GM18526 (cell line): ENCODE data around the gene RICTOR.

Experiments
- POLR2A ChIP-seq: IDR thresholded peaks from 3 replicates; pipeline ENCODE4 v1.6.1; 2011; ENCODE audit not compliant: insufficient read length; ENCODE audit errors: extremely low read depth

Gene RICTOR

DNA sequence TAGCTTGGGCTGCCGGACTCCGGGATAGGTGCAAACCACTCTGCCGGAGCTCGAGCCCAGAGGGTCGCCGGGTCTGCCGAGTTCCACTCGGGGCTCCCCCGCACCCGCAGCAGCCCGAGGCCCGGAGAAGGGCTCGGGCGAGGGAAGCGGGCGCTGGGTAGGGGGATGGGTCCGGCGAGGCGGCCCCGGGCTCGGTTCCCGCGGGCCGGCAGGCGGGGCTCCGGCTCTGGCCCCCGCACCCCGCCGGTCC, 507 bp downstream of the RICTOR start:
- no peak for TF ChIP-seq POLR2A

DNA sequence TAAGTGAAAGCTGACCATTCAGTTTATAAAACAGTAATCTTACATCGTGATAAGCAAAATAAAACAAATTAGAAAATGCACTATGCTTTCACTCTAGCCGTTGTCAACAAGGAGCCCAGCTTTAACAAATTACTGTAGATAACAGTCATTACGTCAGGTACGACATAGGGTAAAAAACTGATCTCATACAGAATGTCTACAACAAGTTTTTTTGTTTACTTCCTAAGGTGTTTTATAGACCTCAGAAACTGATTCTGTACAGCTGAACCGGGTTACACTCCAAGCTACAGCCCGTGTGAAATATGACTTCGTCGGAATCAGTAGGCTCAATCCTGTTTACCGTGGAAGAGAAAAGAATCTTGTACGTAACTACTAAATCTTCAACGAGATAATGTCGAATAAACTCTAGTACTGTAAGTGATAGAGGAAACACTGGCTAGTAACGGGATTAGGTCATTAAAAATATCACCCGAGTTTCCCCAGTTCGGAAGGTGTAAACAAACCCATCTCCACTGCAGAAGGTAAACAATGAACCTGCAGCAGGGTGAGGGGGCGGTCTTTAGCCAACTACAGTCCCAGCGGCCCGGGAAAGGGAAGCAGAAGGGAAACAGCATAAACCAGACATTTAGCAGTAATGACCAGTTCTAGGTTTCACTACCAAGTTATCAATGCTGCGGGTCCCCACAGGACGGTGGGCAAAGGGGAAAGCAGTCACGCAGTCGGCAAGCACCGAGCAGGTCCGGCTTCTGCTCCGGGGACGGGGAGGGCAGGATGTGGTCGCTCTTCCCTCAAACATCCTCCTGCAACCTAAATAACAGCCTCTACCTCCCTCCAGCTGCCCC, 1.1 kb downstream of the RICTOR start:
- TF ChIP-seq POLR2A, result peak; percentile 48

DNA sequence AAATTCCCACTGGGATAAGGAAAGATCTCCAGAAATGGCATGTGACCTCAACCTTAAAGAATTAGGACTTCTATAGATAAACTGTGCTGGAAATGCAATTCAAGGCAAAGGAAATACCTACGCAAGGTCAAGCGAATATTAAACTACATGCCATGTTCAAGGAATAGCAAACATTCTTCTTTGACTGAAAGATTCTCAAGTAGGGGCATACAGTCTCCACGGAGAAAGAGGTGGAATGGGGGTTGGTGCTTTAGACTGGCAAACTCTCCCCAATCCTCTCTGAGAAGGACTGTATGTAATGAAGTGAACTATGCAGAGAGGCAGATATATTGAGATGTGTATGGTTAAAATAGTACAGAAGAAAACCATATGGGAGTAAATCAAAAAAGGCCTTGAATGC, 6.1 kb downstream of the RICTOR start:
- TF ChIP-seq POLR2A, result no peak

DNA sequence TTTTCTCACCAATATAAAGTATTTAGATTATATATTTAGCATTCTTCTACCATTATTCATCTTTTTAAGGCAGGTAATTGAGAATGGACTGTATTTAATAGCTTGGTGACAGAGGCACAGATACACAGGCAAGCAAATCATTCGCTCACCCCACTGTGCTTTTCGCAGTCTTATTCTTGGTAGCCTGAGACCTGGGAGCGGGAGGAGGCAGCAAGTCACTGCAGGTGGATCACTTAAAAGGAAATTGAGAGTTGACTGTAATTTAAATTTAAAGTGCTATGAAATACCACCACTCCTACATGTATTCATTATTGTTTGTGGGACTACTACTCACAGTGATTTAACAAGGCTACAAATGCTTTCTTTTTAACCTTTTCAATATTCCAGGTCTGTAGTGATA, 9.7 kb downstream of the RICTOR start:
- TF ChIP-seq POLR2A, result no peak

DNA sequence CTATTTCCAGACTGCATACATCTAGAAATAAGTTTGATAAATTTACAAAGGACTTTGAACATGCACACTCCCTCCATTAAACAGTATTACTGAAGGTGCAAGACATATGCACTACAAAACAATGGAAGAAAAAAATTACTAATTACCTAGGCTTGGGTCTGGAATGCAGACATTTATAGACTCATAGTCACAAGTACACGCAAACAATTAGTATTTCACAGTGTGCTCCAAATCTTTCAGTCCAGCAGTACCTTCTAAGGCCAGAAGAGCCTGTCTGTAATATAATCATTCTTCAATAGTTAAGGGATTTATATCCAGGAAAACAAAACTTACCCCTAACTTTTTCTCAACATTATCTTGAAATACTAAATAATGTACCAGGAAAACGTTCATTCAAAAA, 11.2 kb downstream of the RICTOR start:
- no peak for TF ChIP-seq POLR2A

DNA sequence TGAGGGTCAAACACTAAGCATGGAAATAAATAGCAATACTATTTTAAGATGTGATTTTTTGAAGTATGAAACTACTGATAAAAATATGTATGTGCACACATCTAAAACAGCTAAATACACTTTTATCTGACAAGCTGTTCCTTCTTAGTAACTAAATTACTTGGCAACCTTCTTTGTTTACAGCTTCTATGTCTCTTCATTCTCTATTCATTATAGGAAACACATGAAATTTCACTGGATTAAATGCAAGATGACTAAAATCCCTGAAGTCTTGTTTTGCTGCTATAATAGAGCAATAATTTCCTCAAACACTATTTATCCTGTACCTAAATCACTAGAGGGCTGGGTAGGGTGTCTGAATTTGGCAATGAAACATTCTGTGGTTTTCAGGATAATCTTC, 11.7 kb downstream of the RICTOR start:
- TF ChIP-seq POLR2A, result no peak

DNA sequence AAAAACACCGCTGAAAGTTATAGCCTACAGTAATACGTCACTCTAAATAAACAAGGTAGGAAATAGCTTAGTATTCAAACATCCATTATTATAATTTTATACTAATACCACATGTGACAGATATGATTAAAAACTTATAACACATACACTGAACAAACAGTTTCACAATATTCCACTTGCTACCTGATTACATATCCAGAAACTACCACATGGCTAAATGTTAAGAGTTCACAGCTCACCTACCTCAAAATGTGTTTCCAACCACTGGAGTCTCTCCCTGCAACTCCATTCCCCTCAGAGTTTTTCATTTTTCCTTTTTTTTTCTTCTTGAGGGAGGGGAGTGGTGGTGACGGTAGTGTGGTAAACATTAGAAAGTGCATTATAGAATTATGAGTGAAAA, 12.1 kb downstream of the RICTOR start:
- no peak for TF ChIP-seq POLR2A

DNA sequence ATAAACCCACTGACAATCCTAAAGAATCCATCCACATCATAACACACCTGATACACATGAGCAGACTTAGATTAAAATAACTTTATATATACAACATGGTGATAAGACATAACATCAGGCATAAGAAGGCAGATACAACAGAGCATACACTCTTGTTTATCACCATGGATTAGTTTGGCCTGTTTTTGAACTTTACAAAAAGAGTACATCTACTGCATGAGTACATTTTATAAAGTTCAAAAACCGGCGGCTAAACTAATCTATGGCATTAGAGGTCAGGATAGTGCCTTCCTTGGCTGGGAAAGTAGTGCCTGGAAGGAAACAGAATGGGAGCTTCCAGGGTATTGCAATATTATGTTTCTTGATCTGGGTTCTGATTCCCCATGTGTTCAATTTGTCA, 15.1 kb downstream of the RICTOR start:
- no peak for TF ChIP-seq POLR2A

DNA sequence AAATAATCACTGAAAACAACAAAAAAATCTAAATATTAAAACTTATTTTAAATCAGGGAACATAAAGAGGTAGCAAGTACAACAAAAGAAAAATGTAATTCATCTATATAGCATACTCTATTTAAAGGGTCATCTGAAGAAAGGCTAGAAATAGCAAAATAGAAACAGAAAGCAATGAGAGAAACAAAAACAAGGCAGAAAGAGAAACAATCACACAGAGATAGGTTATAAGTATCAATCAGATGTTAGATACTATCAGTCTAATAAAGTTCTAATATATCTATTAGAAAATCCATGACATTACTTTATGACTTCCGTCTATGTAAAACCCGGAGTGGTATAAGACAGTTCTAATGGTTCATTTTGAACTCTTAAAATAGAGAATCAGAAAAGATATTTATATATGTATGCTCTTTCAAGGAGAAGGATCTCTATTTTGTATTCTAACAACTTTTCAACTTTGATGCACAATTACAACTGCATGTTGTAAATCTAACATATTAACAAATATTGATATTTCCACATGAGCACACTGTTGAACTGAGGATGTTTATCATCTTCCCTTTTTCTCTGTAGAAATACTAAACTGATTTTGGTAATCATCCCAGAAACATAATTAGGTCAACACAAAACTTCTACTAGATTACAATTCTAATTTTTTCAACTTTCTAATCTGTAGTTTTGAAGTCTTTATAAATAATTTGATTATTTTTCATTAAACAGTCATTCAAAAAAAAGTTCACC, 15.8 kb downstream of the RICTOR start:
- no peak for TF ChIP-seq POLR2A

DNA sequence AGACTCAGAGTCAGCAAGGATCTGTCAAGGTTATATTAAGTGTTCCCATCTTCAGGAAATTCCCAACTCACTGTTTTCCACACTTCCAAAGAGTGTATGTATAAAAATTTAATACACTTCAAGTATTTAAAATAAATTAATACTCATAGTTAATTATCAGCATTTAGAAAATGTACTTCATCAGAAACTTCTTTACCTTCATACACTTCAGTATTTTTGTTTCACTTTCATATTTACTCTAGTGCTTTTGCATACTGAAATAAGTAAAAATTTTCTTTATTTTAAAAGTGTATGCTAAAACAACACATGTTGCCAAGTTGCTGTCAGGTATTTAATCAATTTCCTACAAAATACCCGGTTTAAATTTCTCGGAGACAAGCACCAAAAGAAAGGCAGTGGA, 16.5 kb downstream of the RICTOR start:
- TF ChIP-seq POLR2A, result no peak

DNA sequence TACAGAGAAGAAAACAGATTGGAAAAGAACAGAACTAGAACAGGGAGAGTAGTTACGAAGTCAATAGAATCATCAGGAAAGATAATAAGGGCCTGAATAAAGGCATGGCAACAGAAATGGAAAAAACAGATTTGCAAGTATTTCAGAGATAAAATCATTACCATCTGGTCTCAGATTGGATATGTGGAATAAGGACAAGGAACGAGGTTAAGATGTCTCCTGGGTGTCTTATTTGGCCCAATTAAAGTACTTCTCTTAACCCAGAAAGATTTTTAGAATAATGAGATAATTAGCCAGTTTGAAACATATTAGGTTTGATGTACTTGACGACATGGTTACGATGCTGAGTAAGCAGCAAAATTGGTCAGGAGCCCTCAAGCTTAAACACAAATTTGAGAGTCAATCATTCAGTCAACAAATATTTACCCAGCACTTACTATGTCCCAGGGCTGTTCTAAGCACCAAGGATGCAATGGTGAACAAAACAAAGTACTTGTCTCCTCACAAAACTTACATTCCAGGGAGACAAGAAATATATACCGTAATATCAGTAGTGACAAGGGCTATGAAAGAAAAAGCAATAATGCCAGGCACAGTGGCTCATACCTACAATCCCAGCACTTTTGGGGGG, 18.3 kb downstream of the RICTOR start:
- TF ChIP-seq POLR2A, result no peak

DNA sequence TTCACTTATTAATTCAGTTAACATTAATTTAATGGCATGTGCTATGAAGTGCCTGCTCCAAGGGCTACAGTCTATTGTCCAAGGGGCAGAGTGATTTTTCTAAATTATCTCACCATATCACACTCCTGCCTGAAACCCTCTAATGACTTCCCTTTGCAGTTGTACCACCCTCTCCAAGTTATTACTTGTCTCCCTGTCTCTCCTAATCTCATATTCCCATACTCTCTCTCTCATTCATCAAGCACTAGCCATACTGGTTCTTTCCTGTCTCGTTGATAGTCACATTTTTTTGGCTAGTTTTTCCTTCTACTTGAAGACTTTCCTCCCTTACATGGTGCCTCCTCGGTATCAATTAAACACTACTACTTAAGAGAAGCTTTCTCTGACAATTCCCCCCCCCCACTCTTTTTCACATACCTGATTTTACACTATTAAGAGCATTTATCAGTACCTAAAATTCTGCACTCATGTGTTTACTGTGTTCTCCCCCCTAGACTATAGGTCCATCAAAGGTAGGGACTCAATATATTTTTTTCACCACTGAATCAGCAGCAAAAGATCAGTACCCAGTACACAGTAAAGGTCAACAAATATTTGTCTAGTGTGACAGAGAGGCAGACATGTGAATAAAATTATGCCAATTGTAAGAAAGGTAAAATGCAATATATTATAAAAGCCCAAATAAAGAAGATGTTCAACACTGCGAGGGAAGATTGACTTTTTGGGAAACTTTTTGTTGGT, 19.0 kb downstream of the RICTOR start:
- TF ChIP-seq POLR2A, result no peak

DNA sequence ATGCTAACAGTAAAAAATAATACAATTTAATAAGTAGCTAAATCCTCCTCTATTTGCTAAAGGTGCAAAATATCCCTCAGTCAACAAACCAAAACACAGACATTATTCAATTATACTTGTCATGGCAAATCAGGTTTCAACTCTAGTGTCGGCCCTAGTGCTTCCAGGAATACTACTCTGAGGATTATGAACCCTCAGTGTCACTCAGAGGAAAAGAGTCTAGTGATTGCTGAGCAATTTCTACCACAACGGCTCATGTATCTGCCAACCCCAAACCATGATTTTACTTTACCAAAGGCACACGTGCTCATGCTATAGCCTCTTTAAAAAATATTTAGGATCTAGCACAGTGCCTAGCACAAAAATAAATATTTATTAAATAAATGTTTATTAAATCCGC, 21.0 kb downstream of the RICTOR start:
- no peak for TF ChIP-seq POLR2A

DNA sequence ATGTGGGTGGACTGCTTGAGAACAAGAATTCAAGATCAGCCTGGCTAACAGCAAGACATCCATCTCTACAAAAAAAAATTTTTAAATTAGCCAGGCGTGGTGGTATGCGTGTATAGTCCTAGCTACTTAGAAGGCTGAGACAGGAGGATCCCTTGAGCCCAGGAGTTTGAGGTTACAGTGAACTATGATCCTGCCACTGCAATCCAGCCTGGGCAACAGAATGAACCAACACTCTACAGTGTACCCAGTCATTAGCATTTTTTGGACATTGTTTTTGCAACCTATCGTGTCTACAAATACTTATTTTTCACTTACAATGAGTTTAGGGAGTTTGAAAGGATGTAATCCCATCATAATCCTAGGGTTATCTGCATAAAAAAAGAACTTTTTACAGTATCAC, 22.1 kb downstream of the RICTOR start:
- TF ChIP-seq POLR2A, result no peak

DNA sequence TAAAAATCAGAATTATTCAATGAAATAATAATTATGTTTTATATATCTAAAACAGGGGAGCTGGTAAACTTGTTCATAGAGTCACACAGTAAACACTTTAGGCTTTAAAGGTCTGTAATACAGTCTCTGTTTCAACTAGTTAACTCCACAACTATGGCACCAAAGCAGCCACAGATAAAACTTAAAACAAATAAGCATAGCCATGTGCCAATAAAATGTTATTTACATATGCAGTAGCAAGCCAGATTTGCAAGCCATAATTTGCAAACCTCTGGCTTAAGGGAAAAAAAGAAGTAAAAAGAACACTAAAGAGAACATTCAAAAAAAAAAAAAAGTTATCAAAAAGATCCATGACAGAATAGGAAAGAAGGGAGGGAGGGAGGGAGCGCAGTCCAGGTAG, 24.9 kb downstream of the RICTOR start:
- no peak for TF ChIP-seq POLR2A

DNA sequence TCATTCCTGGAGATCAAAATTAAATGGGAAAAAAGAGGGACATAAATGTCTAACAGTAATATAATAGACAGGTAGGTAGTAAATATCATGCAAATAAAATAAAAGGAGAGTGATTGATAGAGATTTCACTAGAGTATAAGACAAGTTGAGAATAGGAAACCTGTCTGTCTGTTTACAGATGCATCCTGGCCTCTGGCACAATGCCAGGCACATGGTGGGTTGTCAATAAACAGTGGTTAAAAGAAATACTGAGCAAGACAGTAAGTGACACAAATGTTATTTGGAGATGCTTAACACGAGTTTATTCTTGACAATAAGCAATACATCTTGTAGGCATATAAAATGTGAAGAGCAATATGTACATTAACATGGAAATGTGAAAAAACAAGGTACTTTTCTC, 33.3 kb downstream of the RICTOR start:
- TF ChIP-seq POLR2A, result no peak
